NT2/D1 (cell line): ENCODE data around the gene MYO3B.

Experiments
- YY1 ChIP-seq: IDR thresholded peaks from 2 replicates; pipeline ENCODE4 v1.6.1; 2011; ENCODE audit not compliant: insufficient read length, insufficient read depth
- ZNF274 ChIP-seq: IDR thresholded peaks from 2 replicates; pipeline ENCODE4 v1.6.1; 2011; ENCODE audit warnings: mild to moderate bottlenecking, low read depth, low read length

DNA sequence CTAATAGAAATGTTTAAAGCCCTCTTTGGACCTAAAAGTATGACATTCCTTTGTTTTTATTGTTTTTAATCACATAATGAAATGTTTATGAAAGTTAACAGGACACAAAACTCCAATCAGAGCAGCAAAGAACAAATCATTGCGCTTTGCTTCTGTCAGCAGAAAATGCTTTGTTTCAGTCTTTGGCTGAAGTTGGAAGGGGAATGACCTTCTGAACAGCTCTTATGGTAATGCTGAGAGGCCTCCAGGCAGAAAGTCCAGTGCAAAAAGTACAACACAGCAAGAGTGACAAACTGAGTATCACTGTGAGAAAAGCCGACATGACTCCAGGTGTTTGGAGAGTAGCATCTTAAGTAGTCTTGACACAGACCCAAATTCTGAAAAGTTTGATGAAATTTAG is 389.5 kb downstream of the MYO3B start:
- no peak for TF ChIP-seq YY1
- no peak for TF ChIP-seq ZNF274
